HCT116 (cell line): ENCODE results near the gene IL37.

Source experiments
- CTCF ChIP-seq, 3 experiments: fragments of 200-600 bp in 1 of 3; sonication (generic) in 1 of 3; IDR thresholded peaks in 2 of 3; conservative IDR thresholded peaks in 1 of 3; 2 replicates each; pipeline ENCODE4 v1.5.1; 2012 to 2017; ENCODE audit warnings: low read depth in 2 of 3, low read length in 2 of 3, antibody characterized with exemption in 1 of 3, borderline replicate concordance in 1 of 3, control low read depth in 1 of 3, mild to moderate bottlenecking in 1 of 3, mixed read lengths in 1 of 3, mixed run types in 1 of 3, moderate library complexity in 1 of 3; ENCODE audit not compliant: insufficient read depth in 1 of 3
- FOSL1 ChIP-seq: IDR thresholded peaks from 2 replicates; pipeline ENCODE4 v1.6.1; 2012; ENCODE audit warnings: low read depth
- MAX ChIP-seq: IDR thresholded peaks from 2 replicates; pipeline ENCODE4 v1.6.1; 2012
- POLR2AphosphoS5 ChIP-seq: IDR thresholded peaks from 2 replicates; pipeline ENCODE4 v1.6.1; 2011; ENCODE audit warnings: mild to moderate bottlenecking, low read depth, low read length, moderate library complexity
- ZFX ChIP-seq: fragments of 450-650 bp; IDR thresholded peaks from 2 replicates; pipeline ENCODE4 v1.6.1; 2017

DNA sequence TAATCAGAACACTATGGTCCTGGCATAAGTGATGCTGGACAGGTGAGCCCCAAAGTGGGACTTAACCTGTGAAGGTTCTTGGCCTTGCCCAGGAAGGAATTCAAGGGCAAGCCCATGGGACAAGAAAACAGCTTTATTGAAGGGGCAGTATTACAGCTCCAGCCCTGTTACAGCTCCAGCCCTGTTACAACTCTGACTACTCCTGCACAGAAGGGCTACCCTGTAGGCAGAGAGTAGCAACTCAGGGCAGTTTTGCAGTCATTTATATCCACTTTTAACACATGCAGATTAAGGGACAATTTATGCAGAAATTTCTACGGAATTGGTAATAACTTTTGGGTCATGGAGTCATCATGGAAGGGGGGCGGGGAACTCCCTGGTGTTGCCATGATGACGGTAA lies 15.7 kb downstream of the IL37 start:
- TF ChIP-seq CTCF (IDR thresholded peaks at IDR 0.05 in 2 of 3, conservative IDR thresholded peaks at IDR 0.05 in 1 of 3; ENCODE audit: borderline replicate concordance in 1 of 3, insufficient read depth in 1 of 3, low read depth in 2 of 3, low read length in 2 of 3) (no peak), POLR2AphosphoS5 (no peak), ZFX (no peak), MAX (no peak), FOSL1 (no peak)
